ENCODE results near the gene TRIM38. TPM values are rescaled to one million over a fixed set of nuclear protein-coding genes. Genes with fewer than 3 reads are reported as not detected.

The TRIM38 gene
- total and polyA plus RNA-seq, 8 donors = 11.9 to 16.5 (median 15.4) TPM

DNA sequence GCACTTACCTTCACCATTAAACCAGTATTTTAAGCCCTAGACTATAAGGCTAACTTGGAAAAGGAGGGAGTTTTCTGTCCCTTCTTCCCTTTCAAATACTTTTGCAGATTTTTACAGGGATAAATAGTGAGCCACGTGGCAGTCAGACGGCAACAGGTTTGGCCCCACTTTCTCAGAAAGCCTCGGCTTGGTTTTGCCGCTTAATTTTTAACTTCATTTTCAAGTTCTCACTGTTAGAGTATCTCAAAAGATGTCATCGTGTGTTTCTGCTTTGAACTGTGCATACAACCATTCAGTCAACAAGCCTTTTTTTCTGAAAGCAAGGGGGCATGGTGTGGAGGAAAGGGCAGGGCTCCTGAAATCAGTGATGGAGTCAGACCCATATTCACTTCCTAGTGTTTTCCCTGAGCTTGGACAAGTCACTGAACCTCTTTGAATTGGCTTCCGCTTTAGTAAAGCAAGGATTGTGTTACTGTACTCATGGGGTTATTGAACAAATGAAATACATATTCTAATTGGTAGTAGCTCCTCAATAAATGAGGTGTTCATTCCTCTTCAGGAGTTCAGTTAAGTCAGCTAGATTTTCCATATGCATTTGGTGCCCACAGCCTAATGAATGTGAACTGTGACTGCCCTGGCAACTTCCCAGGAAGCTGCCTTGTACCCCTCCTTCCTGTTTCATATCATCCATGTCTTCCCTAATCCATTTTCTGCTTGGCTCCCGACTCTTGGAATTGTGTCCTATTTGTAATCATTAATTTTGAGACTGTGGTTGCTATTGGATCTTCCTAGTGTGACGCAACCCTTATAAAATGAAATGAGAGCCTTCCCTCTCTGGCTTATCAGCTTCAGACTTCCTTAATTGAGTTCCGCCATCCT lies 31.8 kb upstream of the TRIM38 start, which contains the start of gene SLC17A2:
SLC17A2 (minus strand) TSS at position 160 of the 879 bp plus-strand sequence. CDS start 4,895 bp downstream, outside the sequence.
- H3K27ac ChIP-seq = no peak within 1 kb of the TSS
- no peaks in the 10 kb centered on the region for H3K27me3 ChIP-seq
- TF ChIP-seq, protein P1, sequence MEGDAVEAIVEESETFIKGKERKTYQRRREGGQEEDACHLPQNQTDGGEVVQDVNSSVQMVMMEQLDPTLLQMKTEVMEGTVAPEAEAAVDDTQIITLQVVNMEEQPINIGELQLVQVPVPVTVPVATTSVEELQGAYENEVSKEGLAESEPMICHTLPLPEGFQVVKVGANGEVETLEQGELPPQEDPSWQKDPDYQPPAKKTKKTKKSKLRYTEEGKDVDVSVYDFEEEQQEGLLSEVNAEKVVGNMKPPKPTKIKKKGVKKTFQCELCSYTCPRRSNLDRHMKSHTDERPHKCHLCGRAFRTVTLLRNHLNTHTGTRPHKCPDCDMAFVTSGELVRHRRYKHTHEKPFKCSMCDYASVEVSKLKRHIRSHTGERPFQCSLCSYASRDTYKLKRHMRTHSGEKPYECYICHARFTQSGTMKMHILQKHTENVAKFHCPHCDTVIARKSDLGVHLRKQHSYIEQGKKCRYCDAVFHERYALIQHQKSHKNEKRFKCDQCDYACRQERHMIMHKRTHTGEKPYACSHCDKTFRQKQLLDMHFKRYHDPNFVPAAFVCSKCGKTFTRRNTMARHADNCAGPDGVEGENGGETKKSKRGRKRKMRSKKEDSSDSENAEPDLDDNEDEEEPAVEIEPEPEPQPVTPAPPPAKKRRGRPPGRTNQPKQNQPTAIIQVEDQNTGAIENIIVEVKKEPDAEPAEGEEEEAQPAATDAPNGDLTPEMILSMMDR (IDR thresholded peaks at IDR 0.05) = no peak
- no peaks in the 10 kb centered on the region for H3K36me3 ChIP-seq
- no peak for ATAC-seq
- no peaks in the 10 kb centered on the region for H3K4me1 ChIP-seq
- H3K9me3 ChIP-seq = no peaks in the 10 kb centered on the region
- DNase-seq = no peak
- no peak within 1 kb of the TSS for H3K4me3 ChIP-seq
- intact Hi-C loops (cut with DNase I) = no loop called here

DNA sequence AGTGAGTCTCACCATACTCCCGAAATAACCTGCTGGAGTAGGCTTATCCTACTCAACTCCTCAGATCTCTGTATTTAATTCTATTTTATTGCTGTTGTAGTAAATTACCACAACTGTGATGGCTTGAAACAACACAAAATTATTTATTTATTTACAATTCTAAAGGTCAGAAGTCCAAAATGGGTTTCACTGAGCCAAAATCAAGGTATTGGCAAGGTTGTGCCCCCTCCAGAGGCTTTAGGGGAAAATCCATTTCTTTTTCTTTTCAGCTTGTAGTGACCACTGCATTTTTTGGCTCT lies 31.2 kb upstream of the TRIM38 start:
- Histone ChIP-seq H3K9me3 (no peaks in the 10 kb centered on the region), H3K27me3 (no peaks in the 10 kb centered on the region), H3K27ac (no peak overlapping the region), H3K36me3 (no peaks in the 10 kb centered on the region), H3K4me1 (no peaks in the 10 kb centered on the region), H3K4me3 (no peak overlapping the region)
- ATAC-seq (no peak), DNase-seq (no peak)
- TF ChIP-seq, protein P1 (IDR thresholded peaks at IDR 0.05) = no peak
- intact Hi-C loops (cut with DNase I) = no loop called here

DNA sequence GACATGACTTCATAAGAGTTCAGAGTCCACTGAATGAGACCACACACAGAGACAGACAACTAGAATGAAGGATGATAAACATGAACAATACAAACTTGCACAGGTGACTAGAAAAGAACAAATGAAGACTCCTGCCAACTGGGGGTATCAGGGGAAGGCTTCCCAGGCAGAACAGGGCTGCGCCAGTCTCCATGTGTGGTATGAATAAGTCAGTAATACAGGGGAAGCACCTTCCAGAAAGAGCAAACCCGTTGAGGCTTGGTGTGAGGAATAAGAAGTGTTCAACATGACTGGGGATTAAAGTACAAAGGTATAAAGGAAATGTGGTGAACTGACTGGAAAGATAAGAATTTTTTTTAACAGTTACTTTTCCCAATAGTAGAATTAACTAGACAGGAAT lies 28.4 kb upstream of the TRIM38 start:
- Histone ChIP-seq H3K9me3 (no peaks in the 10 kb centered on the region), H3K36me3 (no peaks in the 10 kb centered on the region), H3K4me3 (no peak overlapping the region), H3K27me3 (no peaks in the 10 kb centered on the region), H3K4me1 (no peaks in the 10 kb centered on the region), H3K27ac (no peak overlapping the region)
- ATAC-seq = no peak
- intact Hi-C loops (cut with DNase I) = no loop called here
- TF ChIP-seq, protein P1 (IDR thresholded peaks at IDR 0.05) = no peak
- no peak for DNase-seq

DNA sequence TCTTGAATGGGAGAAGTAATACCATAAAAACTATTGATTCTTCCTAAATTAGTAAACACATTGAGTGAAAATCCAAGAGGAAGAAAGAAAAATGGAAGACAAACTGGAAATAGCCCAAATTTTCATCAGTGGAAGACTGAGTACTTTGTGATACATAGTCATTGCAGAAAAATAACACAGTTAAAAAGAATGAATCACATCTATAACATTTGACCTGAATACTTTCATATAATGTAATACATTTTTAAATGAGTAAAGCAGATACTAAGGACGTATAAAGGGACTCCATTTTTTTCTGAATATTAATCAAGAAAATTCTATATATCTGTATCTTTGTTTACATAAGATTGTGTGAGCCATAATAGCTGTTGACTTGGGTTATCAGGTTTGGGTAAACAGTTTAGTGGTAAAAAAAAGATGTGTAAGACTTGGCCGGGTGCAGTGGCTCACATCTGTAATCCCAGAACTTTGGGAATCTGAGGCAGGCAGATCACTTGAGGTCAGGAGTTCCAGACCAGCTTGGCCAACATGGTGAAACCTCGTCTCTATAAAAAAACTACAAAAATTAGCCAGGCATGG lies 27.8 kb upstream of the TRIM38 start:
- Histone ChIP-seq H3K4me3 (no peak overlapping the region), H3K36me3 (no peaks in the 10 kb centered on the region), H3K27me3 (no peaks in the 10 kb centered on the region), H3K9me3 (no peaks in the 10 kb centered on the region), H3K27ac (no peak overlapping the region), H3K4me1 (no peaks in the 10 kb centered on the region)
- ATAC-seq (no peak), DNase-seq (no peak)
- TF ChIP-seq, protein P1 (IDR thresholded peaks at IDR 0.05) = no peak
- intact Hi-C loops (cut with DNase I) = no loop called here

DNA sequence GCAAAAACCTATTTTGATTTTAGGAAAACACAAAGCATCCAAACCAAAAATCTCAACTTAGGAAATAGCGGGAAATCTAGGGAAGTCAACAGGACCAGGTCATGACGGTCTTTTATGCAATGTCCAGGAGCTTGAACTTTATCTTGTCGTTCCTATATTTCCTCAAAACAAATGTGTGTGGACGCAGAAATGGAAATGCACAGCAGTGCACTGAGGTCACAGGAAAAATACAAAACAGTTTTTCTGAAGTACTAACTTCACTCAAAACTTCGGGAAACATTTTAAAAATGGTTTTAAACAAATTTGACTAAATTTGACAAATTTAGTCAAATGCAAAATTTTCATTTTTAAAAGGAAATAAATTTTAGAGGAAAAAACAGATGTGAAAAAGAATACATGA lies 26.6 kb upstream of the TRIM38 start:
- ATAC-seq = no peak
- Histone ChIP-seq H3K4me3 (no peak overlapping the region), H3K9me3 (no peaks in the 10 kb centered on the region), H3K4me1 (no peaks in the 10 kb centered on the region), H3K36me3 (no peaks in the 10 kb centered on the region), H3K27ac (no peak overlapping the region), H3K27me3 (no peaks in the 10 kb centered on the region)
- DNase-seq = no peak
- TF ChIP-seq, protein P1 (IDR thresholded peaks at IDR 0.05) = no peak
- intact Hi-C loops (cut with DNase I) = no loop called here

Measured in left lung (tissue), 10 donors.